GM13977 (cell line): Measurements from ENCODE around the gene TECR.
A peak's percentile ranks its signal among the peaks of the same experiment; 100 is the strongest.
"Not testable (repeated sequence)": the region's sequence is repeated elsewhere in the genome, so short reads cannot be mapped to it uniquely, and the experiment has no call there.

Source experiments
- DNase-seq: peaks from one replicate; pipeline ENCODE4 v3.0.0; 2012; ENCODE audit warnings: low spot score
- CTCF ChIP-seq: IDR thresholded peaks from 2 replicates; pipeline ENCODE4 v1.5.1; 2012; ENCODE audit warnings: mild to moderate bottlenecking, control low read depth; ENCODE audit not compliant: insufficient read depth; ENCODE audit errors: extremely low read depth, missing control alignments
- in situ Hi-C: fragments of 300-500 bp; cut with MboI; formaldehyde crosslinking; loops from one replicate; pipeline ENCODE4 v1.12.0; 2022; ENCODE audit warnings: low sequenced_read_pairs, low pct_unique_long_range_greater_than_20kb, mixed read lengths, inconsistent platforms; ENCODE audit not compliant: unreplicated experiment

TECR gene

GRCh38 chr19:14595558-14595957, 66.2 kb downstream of the TECR start:
- DNase-seq: no peak
- no peak for TF ChIP-seq CTCF
- in situ Hi-C loops: no loop called here

- no peak for DNase-seq
- TF ChIP-seq CTCF: no peak
- in situ Hi-C loops: no loop called here
Observed at GRCh38 chr19:14599548-14600147, 70.3 kb downstream of the TECR start.

- peak; percentile 68 for DNase-seq
- no peak for TF ChIP-seq CTCF
- in situ Hi-C loops: no loop called here
Observed at GRCh38 chr19:14603990-14604387, 74.6 kb downstream of the TECR start.

- in situ Hi-C loops: no loop called here
Observed at GRCh38 chr19:14606627-14607026, 77.2 kb downstream of the TECR start.

GRCh38 chr19:14611051-14611450, 81.7 kb downstream of the TECR start:
- no peak for TF ChIP-seq CTCF
- DNase-seq: no peak
- in situ Hi-C loops: no loop called here

More at GRCh38 chr19:14606627-14607026, 77.2 kb downstream of the TECR start:
- DNase-seq: no peak
- TF ChIP-seq CTCF: no peak

GRCh38 chr19:14612242-14612641, 82.8 kb downstream of the TECR start:
- DNase-seq, in situ Hi-C loops: not testable (repeated sequence)

- DNase-seq: no peak
- no peak for TF ChIP-seq CTCF
- in situ Hi-C loops: no loop called here
Observed at GRCh38 chr19:14612657-14613056, 83.3 kb downstream of the TECR start.

- not testable (repeated sequence) for DNase-seq
Observed at GRCh38 chr19:14613399-14614098, 84.2 kb downstream of the TECR start.

More at GRCh38 chr19:14613399-14614098, 84.2 kb downstream of the TECR start:
- in situ Hi-C loops: not testable (repeated sequence)
